OCI-LY7 (cell line): ENCODE measurements around the gene NPFF. TPM values are rescaled to one million over a fixed set of nuclear protein-coding genes. Genes with fewer than 3 reads are reported as not detected.
A peak's percentile ranks its signal among the peaks of the same experiment; 100 is the strongest.

Experiments
- BruUV-seq: library from RNA; stranded (reverse); fragments of 400-500 nt; replicated peaks from 2 replicates; lab custom pipeline; 2021; lab: Mats Ljungman, UMichigan
- CTCF ChIA-PET: fragments of 300-600 bp; sonication (Branson Sonifier 250); formaldehyde crosslinking; loops from one replicate; lab custom pipeline; 2022; ENCODE audit warnings: antibody characterized with exemption; ENCODE audit not compliant: unreplicated experiment; lab: Charles Lee
- POLR2A ChIA-PET: fragments of 300-600 bp; sonication (Branson Sonifier 250); formaldehyde crosslinking; loops from one replicate; lab custom pipeline; 2022; ENCODE audit warnings: antibody characterized with exemption; lab: Charles Lee
- DNase-seq: peaks from one replicate; pipeline ENCODE4 v3.0.0-alpha.2; 2015; ENCODE audit warnings: low spot score
- H2AFZ ChIP-seq: fragments of 200-600 bp; sonication (generic), shearing (Covaris generic); 2 replicates; pipeline ENCODE4 v1.6.1; 2014; ENCODE audit warnings: mild to moderate bottlenecking, antibody characterized with exemption, low read length, moderate library complexity
- H3K27ac ChIP-seq: fragments of 200-600 bp; sonication (generic); 2 replicates; pipeline ENCODE4 v1.5.1; 2014; ENCODE audit warnings: mixed run types, low read depth, mild to moderate bottlenecking, moderate library complexity, low read length, inconsistent platforms; ENCODE audit not compliant: poor library complexity, severe bottlenecking
- H3K36me3 ChIP-seq: fragments of 200-600 bp; sonication (generic); 2 replicates; pipeline ENCODE4 v1.6.1; 2014; ENCODE audit warnings: mild to moderate bottlenecking, antibody characterized with exemption, low read length, moderate library complexity, mixed read lengths; ENCODE audit not compliant: insufficient read depth
- H3K4me1 ChIP-seq: fragments of 200-600 bp; sonication (generic); 2 replicates; pipeline ENCODE4 v1.5.1; 2014; ENCODE audit warnings: mild to moderate bottlenecking, low read length; ENCODE audit not compliant: insufficient read depth, poor library complexity, severe bottlenecking
- H3K4me2 ChIP-seq: fragments of 200-600 bp; sonication (generic); 2 replicates; pipeline ENCODE4 v1.6.1; 2014; ENCODE audit warnings: mild to moderate bottlenecking, low read length
- H3K4me3 ChIP-seq: fragments of 200-600 bp; sonication (generic); 2 replicates; pipeline ENCODE4 v1.5.1; 2014; ENCODE audit warnings: mild to moderate bottlenecking, low read depth, low read length; ENCODE audit not compliant: poor library complexity, severe bottlenecking
- H3K79me2 ChIP-seq: fragments of 200-600 bp; sonication (generic); 2 replicates; pipeline ENCODE4 v1.6.1; 2016; ENCODE audit warnings: low read depth, mild to moderate bottlenecking, low read length, moderate library complexity, mixed read lengths; ENCODE audit not compliant: insufficient read depth
- H3K9me2 ChIP-seq: fragments of 200-600 bp; sonication (generic); 2 replicates; pipeline ENCODE4 v1.6.1; 2016; ENCODE audit warnings: mild to moderate bottlenecking, low read length, mixed read lengths; ENCODE audit not compliant: insufficient read depth
- H3K9me3 ChIP-seq: fragments of 200-600 bp; sonication (generic); 2 replicates; pipeline ENCODE4 v1.6.1; 2014; ENCODE audit warnings: mild to moderate bottlenecking, mixed run types, low read length, mixed read lengths
- H4K20me1 ChIP-seq: fragments of 200-600 bp; sonication (generic); 2 replicates; pipeline ENCODE4 v1.6.1; 2014; ENCODE audit warnings: mild to moderate bottlenecking, antibody characterized with exemption, low read length, moderate library complexity, mixed read lengths; ENCODE audit not compliant: insufficient read depth
- EZH2phosphoT487 ChIP-seq: fragments of 200-600 bp; sonication (generic); IDR thresholded peaks from 2 replicates; pipeline ENCODE4 v1.6.1; 2018; ENCODE audit warnings: low read depth, borderline replicate concordance, mild to moderate bottlenecking, mixed run types, antibody characterized with exemption, low read length, moderate library complexity, mixed read lengths
- intact Hi-C: fragments of 100-400 bp; cut with micrococcal nuclease; formaldehyde crosslinking; loops from one replicate; pipeline ENCODE4 v1.10.0; 2022; ENCODE audit not compliant: unreplicated experiment
- total RNA-seq, 2 experiments: library from RNA; depleted of rRNA in 1 of 2; stranded (reverse); fragments of >200 nt in 1 of 2; shearing (Covaris generic) in 1 of 2; gene quantifications; 2 replicates each; pipeline ENCODE4 v1.2.3, GENCODE V29; 2014 to 2022
- TF ChIP-seq, protein P1 (sequence below): fragments of 200-600 bp; sonication (generic); conservative IDR thresholded peaks from 2 replicates; pipeline ENCODE4 v1.5.1; 2014; ENCODE audit warnings: mild to moderate bottlenecking, antibody characterized with exemption, low read length, moderate library complexity, mixed read lengths

NPFF gene
- total RNA-seq, 2 experiments from 2014 or later = not detected

DNA sequence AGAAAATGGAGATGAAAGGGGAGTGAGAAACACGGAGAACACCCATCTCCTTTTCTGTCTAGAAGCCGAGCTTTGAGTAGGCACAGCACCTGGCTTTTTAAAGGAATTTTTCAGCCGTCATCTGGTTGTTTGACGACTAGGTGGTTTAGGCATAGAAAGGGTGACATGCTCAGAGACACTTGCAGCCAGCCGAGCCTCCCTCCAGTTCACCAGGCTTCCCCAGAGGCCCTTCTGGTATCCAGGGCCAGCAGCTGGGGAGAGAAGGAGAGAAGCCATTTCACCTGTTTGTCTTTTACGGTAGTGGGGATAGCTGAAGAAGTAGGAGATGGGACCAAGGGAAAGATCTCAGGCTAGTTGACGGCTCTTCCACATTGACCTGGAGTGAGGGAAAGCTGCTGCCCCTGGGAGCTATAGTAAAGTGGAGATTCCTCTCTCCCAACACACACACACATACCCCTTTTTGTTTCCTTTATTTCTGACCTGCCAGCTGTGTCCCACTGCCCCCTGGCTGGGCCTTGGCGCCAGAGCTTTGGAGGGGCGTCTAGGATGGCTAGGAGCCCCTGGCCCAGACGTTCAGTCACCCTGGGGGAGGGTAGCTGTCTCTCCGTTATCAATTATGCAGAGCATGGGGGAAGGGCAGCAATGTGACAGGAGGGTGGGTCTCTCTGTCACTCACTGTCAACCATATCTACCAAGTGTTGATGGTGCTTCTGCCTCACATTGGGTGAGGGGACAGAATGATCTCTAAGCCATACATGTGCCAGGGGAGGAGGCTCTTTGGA, 13.5 kb downstream of the NPFF start:
- peak overlapping the region; percentile 86 for H3K4me2 ChIP-seq
- H3K9me3 ChIP-seq = no peaks in the 10 kb centered on the region
- H4K20me1 ChIP-seq = no peaks in the 10 kb centered on the region
- POLR2A ChIA-PET = interaction anchor here (0.5 to 1.7 kb wide), 9 partner anchors 12 to 1814 kb away, joined by 3 to 15 read pairs (median 5); partner anchors contain the start of genes AAAS and SP1
- peak overlapping the region; percentile 58 for H3K27ac ChIP-seq
- peaks cover 9% of the 10 kb centered on the region; the same call in 1 of the 2 replicates for H3K79me2 ChIP-seq
- peak overlapping the region; percentile 69 for H3K4me3 ChIP-seq
- peak overlapping the region; percentile 61; the same call in 1 of the 2 replicates for H2AFZ ChIP-seq
- H3K36me3 ChIP-seq = no peaks in the 10 kb centered on the region
- peak; percentile 21 for DNase-seq
- peaks cover 53% of the 10 kb centered on the region for H3K4me1 ChIP-seq
- BruUV-seq = TSS peak; percentile 73
- intact Hi-C loops = no loop called here
- no peak for TF ChIP-seq EZH2phosphoT487
- TF ChIP-seq, protein P1, sequence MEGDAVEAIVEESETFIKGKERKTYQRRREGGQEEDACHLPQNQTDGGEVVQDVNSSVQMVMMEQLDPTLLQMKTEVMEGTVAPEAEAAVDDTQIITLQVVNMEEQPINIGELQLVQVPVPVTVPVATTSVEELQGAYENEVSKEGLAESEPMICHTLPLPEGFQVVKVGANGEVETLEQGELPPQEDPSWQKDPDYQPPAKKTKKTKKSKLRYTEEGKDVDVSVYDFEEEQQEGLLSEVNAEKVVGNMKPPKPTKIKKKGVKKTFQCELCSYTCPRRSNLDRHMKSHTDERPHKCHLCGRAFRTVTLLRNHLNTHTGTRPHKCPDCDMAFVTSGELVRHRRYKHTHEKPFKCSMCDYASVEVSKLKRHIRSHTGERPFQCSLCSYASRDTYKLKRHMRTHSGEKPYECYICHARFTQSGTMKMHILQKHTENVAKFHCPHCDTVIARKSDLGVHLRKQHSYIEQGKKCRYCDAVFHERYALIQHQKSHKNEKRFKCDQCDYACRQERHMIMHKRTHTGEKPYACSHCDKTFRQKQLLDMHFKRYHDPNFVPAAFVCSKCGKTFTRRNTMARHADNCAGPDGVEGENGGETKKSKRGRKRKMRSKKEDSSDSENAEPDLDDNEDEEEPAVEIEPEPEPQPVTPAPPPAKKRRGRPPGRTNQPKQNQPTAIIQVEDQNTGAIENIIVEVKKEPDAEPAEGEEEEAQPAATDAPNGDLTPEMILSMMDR = no peak
- no peaks in the 10 kb centered on the region for H3K9me2 ChIP-seq
- CTCF ChIA-PET = interaction anchor here (0.6 to 1.0 kb wide), 4 partner anchors 15 to 419 kb away, joined by 3 to 4 read pairs (median 3); partner anchors contain the start of gene AAAS

DNA sequence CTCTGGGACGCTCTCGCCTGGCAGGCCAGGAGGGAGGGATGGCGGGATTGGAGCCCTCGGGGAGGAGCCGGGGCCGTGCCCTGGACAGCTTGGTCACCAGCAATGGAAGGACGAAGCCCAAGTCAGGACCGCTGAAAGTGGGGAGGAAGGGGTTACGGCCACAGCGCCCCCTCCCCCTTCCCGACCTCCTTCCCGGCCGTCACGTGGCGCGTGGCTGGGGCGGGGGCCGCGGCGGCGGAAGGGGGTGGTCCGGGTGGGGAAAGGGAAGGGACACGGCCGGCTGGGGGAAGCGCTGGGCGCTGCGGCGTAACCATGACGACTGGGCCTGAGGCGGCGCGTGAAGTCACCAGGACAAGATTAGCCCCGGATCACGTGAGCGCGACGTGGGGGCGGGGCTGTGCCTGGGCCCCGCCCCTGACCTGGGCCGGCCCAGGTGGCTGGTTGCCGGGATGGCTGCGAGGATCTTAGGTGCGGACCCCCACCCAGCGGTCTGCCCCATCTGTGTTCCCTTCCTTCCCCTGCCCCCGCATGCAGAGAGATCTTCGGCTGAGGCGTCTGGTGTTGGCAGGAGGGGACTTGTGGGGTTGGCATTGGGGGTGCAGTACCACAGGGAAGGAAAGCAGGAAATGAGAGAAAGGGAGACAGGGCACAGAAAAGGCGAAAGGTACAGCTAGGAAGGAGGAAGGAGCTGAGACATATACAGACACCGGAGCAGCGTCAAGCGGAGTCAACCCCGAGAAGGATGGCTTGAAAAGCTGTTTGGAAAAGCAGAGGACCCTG, 14.3 kb downstream of the NPFF start:
- peak; percentile 90 for DNase-seq
- peak overlapping the region; percentile 61; the same call in 1 of the 2 replicates for H2AFZ ChIP-seq

More for the DNA sequence above, 14.3 kb downstream of the NPFF start:
- no peaks in the 10 kb centered on the region for H4K20me1 ChIP-seq
- BruUV-seq = no TSS peak
- no peaks in the 10 kb centered on the region for H3K9me2 ChIP-seq
- H3K9me3 ChIP-seq = no peaks in the 10 kb centered on the region
- H3K79me2 ChIP-seq = peaks cover 1% of the 10 kb centered on the region; the same call in 1 of the 2 replicates
- H3K4me2 ChIP-seq = peak overlapping the region; percentile 86
- H3K4me3 ChIP-seq = peak overlapping the region; percentile 69
- ChIA-PET POLR2A (interaction anchor here (0.5 to 1.7 kb wide), 9 partner anchors 9 to 1813 kb away, joined by 3 to 15 read pairs (median 5); partner anchors contain the start of genes AAAS and SP1), CTCF (interaction anchor here (0.6 to 1.0 kb wide), 2 partner anchors 140 to 418 kb away, joined by 3 read pairs; no protein-coding TSS in a partner anchor)
- intact Hi-C loops = no loop called here
- H3K4me1 ChIP-seq = peaks cover 46% of the 10 kb centered on the region
- TF ChIP-seq, protein P1 = peak; percentile 28
- TF ChIP-seq EZH2phosphoT487 = no peak
- peaks cover 1% of the 10 kb centered on the region; the same call in 1 of the 2 replicates for H3K36me3 ChIP-seq
- peak overlapping the region; percentile 58 for H3K27ac ChIP-seq
